ENCODE data around the gene TAS2R60.

TAS2R60 gene

GRCh38 chr7:143435266-143435665, 8.0 kb upstream of the TAS2R60 start:
- no peak for DNase-seq (ENCODE audit: low read depth)
- no peak overlapping the region for H3K4me3 ChIP-seq (ENCODE audit: low read depth, low read length)
- no peak for TF ChIP-seq POLR2A (IDR thresholded peaks at IDR 0.05; ENCODE audit: extremely low read depth, insufficient read length)
- no peak for TF ChIP-seq MAX (IDR thresholded peaks at IDR 0.05; ENCODE audit: low read depth, low read length)
- TF ChIP-seq, protein P1, sequence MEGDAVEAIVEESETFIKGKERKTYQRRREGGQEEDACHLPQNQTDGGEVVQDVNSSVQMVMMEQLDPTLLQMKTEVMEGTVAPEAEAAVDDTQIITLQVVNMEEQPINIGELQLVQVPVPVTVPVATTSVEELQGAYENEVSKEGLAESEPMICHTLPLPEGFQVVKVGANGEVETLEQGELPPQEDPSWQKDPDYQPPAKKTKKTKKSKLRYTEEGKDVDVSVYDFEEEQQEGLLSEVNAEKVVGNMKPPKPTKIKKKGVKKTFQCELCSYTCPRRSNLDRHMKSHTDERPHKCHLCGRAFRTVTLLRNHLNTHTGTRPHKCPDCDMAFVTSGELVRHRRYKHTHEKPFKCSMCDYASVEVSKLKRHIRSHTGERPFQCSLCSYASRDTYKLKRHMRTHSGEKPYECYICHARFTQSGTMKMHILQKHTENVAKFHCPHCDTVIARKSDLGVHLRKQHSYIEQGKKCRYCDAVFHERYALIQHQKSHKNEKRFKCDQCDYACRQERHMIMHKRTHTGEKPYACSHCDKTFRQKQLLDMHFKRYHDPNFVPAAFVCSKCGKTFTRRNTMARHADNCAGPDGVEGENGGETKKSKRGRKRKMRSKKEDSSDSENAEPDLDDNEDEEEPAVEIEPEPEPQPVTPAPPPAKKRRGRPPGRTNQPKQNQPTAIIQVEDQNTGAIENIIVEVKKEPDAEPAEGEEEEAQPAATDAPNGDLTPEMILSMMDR (IDR thresholded peaks at IDR 0.05; ENCODE audit: low read depth, low read length), result no peak
- no peak for TF ChIP-seq MYC (IDR thresholded peaks at IDR 0.05; ENCODE audit: low read depth, low read length)

GRCh38 chr7:143436325-143436946, 6.8 kb upstream of the TAS2R60 start:
- DNase-seq (ENCODE audit: low read depth), result no peak
- H3K4me3 ChIP-seq (ENCODE audit: low read depth, low read length), result no peak overlapping the region
- TF ChIP-seq, protein P1 (IDR thresholded peaks at IDR 0.05; ENCODE audit: low read depth, low read length), result no peak
- no peak for TF ChIP-seq MAX (IDR thresholded peaks at IDR 0.05; ENCODE audit: low read depth, low read length)
- no peak for TF ChIP-seq POLR2A (IDR thresholded peaks at IDR 0.05; ENCODE audit: extremely low read depth, insufficient read length)
- no peak for TF ChIP-seq MYC (IDR thresholded peaks at IDR 0.05; ENCODE audit: low read depth, low read length)

GRCh38 chr7:143437578-143437977, 5.7 kb upstream of the TAS2R60 start:
- TF ChIP-seq POLR2A (IDR thresholded peaks at IDR 0.05; ENCODE audit: extremely low read depth, insufficient read length), result no peak
- TF ChIP-seq MYC (IDR thresholded peaks at IDR 0.05; ENCODE audit: low read depth, low read length), result no peak
- TF ChIP-seq, protein P1 (IDR thresholded peaks at IDR 0.05; ENCODE audit: low read depth, low read length), result no peak
- no peak for TF ChIP-seq MAX (IDR thresholded peaks at IDR 0.05; ENCODE audit: low read depth, low read length)
- no peak overlapping the region for H3K4me3 ChIP-seq (ENCODE audit: low read depth, low read length)
- no peak for DNase-seq (ENCODE audit: low read depth)

GRCh38 chr7:143439866-143440265, 3.4 kb upstream of the TAS2R60 start:
- no peak for DNase-seq (ENCODE audit: low read depth)
- no peak overlapping the region for H3K4me3 ChIP-seq (ENCODE audit: low read depth, low read length)
- TF ChIP-seq MYC (IDR thresholded peaks at IDR 0.05; ENCODE audit: low read depth, low read length) (no peak), POLR2A (IDR thresholded peaks at IDR 0.05; ENCODE audit: extremely low read depth, insufficient read length) (no peak), MAX (IDR thresholded peaks at IDR 0.05; ENCODE audit: low read depth, low read length) (no peak)
- TF ChIP-seq, protein P1 (IDR thresholded peaks at IDR 0.05; ENCODE audit: low read depth, low read length), result no peak

GRCh38 chr7:143444063-143444782, 970 bp downstream of the TAS2R60 start:
- no peak overlapping the region for H3K4me3 ChIP-seq (ENCODE audit: low read depth, low read length)
- no peak for DNase-seq (ENCODE audit: low read depth)
- TF ChIP-seq POLR2A (IDR thresholded peaks at IDR 0.05; ENCODE audit: extremely low read depth, insufficient read length), result no peak
- no peak for TF ChIP-seq MAX (IDR thresholded peaks at IDR 0.05; ENCODE audit: low read depth, low read length)
- TF ChIP-seq MYC (IDR thresholded peaks at IDR 0.05; ENCODE audit: low read depth, low read length), result no peak
- TF ChIP-seq, protein P1 (IDR thresholded peaks at IDR 0.05; ENCODE audit: low read depth, low read length), result no peak
